Measurements from ENCODE around the gene PLCD3.

The PLCD3 gene

GRCh38 chr17:45116434-45117016 is 15.8 kb downstream of the PLCD3 start:
- DNase-seq = no peak

GRCh38 chr17:45115871-45116270 is 16.4 kb downstream of the PLCD3 start:
- no peak for DNase-seq

DNA sequence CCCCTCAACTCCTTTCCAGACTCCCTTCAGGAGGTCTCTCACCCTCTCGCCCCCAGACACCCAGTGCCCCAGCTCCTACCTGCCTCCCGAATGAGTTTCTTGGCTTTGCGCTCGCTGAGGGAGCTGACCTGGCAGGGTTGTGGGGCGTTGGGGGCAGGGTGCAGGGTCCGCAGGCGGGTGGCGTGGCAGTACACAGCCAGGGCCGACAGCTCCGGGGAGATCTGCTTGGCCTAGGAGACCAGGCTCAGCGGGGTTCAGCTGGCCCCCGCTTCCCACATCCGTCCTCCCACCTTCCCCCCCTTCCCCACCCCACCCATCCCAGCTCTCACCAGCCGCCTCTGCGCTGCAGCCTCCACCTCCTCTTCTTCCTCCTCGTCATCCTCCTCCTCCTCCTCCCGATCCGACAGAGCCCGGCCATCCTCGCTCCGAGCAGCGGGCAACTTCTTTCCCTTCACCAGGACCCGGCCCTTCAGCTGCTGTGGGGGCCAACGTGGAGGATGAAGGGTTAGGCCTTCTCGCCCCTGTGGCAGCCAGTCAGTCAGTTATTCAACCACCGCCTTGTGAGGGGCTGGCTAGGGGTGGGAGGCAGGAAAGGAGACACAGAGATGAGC is 17.2 kb downstream of the PLCD3 start:
- peak; percentile 20 for DNase-seq

- peak; percentile 19 for DNase-seq
Measured at GRCh38 chr17:45114117-45114932, 18.0 kb downstream of the PLCD3 start.

GRCh38 chr17:45113424-45113754 is 18.9 kb downstream of the PLCD3 start:
- DNase-seq = no peak

DNA sequence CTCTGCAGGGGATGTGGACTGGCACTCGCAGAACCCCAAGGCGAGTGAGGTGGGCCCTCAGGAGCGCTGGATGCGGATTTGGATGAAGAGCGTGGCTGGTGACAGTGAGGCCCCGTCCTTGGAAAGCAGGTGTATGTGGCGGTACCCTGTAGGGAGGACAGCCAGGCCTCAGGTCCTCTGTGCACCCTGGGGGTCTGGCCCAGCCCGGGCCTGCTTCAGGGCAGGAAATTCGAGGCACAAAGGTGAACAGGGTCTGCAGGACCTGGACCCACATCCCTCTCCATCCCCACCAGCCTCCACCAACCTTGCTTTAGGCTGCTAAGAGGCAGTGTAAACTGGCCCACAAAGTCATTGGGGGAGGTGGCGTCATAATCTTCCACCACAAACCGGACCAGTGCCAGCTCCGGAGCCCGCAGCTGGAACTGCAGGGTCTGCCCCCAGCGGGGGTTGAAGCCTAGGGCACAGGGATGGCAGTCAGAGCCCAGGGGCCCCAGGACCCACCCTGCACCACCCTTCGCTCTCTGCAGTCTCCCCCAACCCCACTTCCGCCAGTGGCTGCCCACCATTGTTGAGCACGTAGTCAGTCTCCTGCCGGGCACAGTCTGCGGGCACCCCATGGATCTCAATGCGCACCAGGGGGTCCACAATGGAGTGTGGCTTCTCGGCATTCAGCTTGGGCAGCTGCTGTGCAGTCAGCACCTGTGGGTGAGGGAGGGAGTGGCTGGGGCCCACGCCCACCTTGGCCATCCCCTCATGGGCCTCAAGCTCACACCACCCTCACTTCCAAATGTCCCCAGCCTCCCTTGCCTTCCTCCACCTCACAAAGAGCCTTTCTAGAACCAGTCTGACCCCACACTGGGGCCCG is 19.5 kb downstream of the PLCD3 start:
- DNase-seq = peak; percentile 15

DNA sequence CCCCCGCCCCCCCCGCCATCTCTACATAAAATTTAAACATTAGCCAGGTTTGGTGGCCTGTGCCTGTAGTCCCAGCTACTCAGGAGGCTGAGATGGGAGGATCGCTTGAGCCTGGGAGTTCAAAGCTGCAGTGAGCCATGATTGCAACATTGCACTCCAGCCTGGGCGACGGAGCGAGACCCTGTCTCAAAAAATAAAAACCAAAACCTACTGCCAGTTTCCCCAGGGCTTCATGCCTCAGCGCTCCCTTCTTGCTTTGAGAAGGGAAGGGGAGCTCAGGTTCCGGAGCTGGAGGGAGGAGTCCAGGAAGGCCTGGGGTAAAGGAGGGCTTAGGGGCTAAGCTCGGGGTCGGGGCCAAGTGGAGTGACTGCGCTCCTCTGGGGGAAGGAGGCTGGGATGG is 20.5 kb downstream of the PLCD3 start:
- no peak for DNase-seq

DNA sequence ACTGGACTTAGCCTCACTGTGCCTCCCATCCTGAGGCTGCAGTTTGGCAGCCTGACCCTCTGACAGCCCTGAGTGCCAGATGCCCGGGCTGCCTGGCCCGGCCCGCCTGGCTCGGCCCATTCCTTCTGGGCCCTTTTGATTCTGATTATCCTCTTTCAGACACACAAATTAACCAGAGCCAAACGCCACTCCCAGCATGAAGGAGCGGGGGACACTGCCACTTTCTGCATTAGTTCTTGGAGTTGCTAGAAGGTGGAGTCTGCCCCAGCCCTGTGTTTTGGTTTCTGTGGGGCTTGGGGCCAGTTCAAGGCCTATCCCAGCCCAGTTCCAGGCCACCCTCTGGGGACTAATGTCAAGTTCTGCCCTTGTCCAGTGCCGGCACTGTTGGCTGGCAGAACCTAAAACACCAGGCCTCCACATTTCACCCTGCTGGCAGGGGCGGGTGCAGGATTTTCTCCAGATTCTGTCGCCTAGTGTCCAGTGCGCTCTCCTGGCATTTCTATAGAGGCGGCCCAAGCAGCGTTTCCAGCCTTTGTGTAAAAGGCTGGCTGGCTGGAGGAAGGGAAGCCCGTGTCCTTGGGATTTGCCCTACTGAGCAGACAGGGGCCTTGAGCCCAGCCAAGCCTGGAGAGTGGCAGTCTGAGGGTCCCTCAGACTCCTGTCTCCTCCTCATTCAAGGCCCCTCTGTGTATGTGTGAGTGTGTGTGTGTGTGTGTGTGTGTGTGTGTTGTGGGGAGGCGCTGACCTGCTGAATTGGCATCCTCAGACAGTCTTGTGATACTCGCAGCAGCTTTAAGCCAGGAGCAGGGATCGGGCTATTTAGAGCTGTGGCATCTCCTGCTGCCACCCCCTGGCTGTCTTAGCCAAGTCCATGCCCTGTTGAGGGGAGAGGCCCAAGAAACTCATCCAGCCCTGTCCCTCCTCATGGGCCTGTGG is 21.4 kb downstream of the PLCD3 start:
- DNase-seq = no peak

DNA sequence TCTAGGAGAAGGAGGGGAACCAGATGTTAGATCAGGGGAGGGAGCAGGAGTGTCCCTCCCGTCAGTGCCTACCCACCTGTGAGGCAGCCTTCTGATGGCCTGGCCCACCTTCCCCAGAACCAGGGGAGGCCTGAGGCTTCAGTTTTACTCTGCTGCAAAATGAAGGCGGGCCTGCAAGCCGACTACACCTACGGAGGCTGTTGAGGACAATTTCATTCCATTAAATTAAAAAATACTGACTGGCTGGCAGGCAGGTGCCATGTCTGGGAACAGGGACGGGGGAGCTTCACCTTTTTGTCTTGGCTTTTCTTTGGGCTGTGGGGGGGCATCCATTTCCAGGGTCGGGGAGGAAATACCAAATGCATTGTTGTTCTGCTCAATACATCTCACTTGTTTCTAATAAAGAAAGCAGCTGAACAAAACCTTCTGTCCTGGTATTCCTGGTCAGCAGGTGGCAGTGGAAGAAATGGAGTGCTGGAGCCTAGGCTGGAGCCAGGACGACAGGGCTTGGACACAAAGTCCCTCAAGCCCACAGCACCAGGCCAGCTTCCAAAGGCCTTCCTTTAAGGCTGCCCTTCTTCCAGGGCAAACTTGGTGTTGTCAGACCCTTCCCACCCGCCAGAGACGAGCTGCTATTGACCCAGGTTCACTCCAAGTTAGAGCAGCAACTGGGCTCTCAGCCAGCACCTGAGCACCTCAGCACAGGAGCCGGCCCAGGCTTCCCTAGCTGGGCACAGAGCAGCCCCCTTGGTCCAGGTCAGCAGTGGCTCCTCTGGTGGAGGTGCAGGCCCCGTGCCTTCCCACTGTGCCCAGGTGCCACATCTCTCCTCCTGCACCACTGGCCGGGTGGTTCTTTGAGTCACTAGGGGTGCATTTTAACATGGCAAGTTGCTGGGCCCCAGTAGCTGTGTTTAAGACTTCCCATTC is 23.5 kb downstream of the PLCD3 start:
- no peak for DNase-seq

- no peak for DNase-seq
Measured at GRCh38 chr17:45108051-45108450, 24.3 kb downstream of the PLCD3 start.

DNA sequence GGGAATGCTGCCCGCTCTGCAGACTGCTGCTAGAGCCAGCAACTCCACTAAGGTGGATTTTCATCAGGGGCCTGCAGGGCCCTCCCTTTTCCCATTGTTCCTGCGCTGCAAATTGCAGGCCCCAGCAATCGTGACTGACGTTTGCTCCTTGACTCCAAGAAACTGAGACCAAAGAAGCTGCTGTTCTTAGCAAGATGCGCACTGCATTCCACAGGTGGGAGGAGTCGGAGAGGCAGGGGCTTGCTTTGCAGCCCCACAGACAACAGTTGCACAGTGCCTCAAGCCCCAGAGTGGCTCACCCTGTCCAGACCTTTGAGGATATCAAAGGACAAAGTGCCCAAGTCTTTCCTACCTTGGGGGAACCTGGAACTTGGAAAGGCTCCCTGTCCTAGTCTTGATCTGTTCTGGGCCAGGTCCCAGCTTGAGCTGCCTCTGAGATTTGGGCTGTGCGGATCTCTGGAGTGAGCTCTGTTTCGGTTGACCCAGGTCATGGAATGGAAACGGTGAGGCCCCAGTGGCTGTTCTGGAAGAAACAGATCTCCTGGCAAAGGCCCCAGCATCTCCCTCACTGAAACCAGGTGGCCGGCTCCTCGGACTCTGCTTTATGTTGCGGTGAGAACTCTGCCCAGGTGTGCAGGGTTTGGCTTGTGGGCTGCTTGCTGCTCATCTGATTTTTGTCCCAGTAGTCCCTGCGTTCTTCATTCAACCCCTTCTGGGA is 24.9 kb downstream of the PLCD3 start:
- no peak for DNase-seq

- DNase-seq = no peak
Measured at GRCh38 chr17:45106582-45106981, 25.7 kb downstream of the PLCD3 start.

- no peak for DNase-seq
Measured at GRCh38 chr17:45106096-45106495, 26.2 kb downstream of the PLCD3 start.

DNA sequence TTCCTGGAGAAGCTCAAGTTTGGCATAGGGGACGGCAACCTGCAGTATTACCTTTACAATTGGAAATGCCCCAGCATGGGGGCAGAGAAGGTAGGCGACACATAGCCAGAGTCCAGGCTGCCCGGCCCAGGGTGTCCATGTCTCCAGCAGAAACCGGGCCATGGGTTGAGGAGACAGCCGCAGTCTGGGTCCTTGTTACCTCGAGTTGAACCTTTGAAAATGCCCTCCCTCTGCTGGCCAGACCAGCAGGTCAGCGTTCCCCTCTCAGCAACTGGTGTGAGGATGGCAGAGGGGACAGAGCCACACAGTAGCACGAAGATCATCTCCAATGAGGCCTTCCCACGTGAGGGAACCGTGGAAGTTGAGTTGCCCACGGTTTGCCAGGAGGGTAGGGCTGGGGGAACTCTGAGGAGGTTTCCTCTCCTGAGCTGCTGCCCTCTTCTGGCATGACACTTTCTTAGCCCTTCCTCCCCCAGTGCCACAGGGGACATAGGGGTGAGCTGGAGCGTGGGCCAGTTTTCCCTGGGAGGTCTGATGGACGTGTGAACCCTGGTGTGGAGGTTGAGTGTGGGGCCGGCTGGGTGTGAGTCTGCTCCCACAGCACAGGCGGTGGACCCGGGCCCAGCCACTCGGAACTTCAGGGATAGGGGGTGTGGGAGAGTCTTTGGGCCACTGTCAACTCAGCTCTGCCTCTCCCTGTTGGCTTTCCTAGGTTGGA is 27.2 kb downstream of the PLCD3 start:
- no peak for DNase-seq

- DNase-seq = no peak
Measured at GRCh38 chr17:45104497-45104896, 27.8 kb downstream of the PLCD3 start.

GRCh38 chr17:45104029-45104428 is 28.3 kb downstream of the PLCD3 start:
- DNase-seq = no peak

- DNase-seq = no peak
Measured at GRCh38 chr17:45103269-45103795, 29.0 kb downstream of the PLCD3 start.

GRCh38 chr17:45102856-45103255 is 29.5 kb downstream of the PLCD3 start:
- DNase-seq = no peak

Measured in femur (tissue), 1 donor.